ENCODE data around the gene GIMAP8.

GIMAP8 gene

DNA sequence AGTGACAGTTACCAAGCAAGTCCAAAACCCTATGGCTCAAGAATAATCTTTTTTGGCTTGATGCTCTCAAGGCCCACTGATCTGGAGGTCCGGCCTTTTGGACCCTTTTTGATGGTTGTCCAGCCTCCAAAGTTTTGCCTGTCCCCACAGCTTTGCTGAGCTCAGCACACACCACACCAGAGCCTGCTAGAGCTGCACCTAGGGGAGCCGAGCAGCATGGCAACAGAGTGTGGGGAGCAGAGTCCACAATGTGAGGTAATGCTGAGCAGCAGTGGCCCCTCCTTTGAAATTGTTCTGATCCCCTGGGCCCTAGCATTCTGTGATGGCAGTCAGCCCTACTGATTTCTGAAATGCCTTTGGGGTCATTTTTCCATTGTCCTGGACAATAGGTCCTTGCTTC is 73.6 kb downstream of the GIMAP8 start:
- Histone ChIP-seq H3K27me3 (replicated peaks; ENCODE audit: control insufficient read depth, insufficient read depth, low read length, poor library complexity, severe bottlenecking) (no peaks in the 10 kb centered on the region), H3K4me3 (ENCODE audit: insufficient read depth, low read depth, low read length, poor library complexity, severe bottlenecking) (no peak overlapping the region), H3K27ac (ENCODE audit: insufficient read depth, low read length, poor library complexity, severe bottlenecking) (no peak overlapping the region), H3K36me3 (ENCODE audit: control insufficient read depth, insufficient read depth, low read length) (peaks cover 22% of the 10 kb centered on the region), H3K4me1 (ENCODE audit: control insufficient read depth, insufficient read depth, low read length, poor library complexity, severe bottlenecking) (peaks cover 3% of the 10 kb centered on the region), H3K9me3 (ENCODE audit: control insufficient read depth, low read length) (no peaks in the 10 kb centered on the region)
- no peak for DNase-seq
